M059J (cell line): ENCODE data around the gene RIPPLY2. TPM values are rescaled to one million over a fixed set of nuclear protein-coding genes. Genes with fewer than 3 reads are reported as not detected.
A peak's percentile ranks its signal among the peaks of the same experiment; 100 is the strongest.
"Not testable (repeated sequence)": the region's sequence is repeated elsewhere in the genome, so short reads cannot be mapped to it uniquely, and the experiment has no call there.

Experiments used
- DNase-seq: peaks from one replicate; pipeline ENCODE4 v3.0.0-alpha.2; 2012; ENCODE audit warnings: low read depth
- total RNA-seq: library from RNA; depleted of rRNA; stranded (reverse); fragments of >200 nt; shearing (Covaris generic); gene quantifications from 2 replicates; pipeline ENCODE4 v1.2.3, GENCODE V29; 2014; rRNA removed

The RIPPLY2 gene, protein sequence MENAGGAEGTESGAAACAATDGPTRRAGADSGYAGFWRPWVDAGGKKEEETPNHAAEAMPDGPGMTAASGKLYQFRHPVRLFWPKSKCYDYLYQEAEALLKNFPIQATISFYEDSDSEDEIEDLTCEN
- total RNA-seq, result not detected in 2 replicates

DNA sequence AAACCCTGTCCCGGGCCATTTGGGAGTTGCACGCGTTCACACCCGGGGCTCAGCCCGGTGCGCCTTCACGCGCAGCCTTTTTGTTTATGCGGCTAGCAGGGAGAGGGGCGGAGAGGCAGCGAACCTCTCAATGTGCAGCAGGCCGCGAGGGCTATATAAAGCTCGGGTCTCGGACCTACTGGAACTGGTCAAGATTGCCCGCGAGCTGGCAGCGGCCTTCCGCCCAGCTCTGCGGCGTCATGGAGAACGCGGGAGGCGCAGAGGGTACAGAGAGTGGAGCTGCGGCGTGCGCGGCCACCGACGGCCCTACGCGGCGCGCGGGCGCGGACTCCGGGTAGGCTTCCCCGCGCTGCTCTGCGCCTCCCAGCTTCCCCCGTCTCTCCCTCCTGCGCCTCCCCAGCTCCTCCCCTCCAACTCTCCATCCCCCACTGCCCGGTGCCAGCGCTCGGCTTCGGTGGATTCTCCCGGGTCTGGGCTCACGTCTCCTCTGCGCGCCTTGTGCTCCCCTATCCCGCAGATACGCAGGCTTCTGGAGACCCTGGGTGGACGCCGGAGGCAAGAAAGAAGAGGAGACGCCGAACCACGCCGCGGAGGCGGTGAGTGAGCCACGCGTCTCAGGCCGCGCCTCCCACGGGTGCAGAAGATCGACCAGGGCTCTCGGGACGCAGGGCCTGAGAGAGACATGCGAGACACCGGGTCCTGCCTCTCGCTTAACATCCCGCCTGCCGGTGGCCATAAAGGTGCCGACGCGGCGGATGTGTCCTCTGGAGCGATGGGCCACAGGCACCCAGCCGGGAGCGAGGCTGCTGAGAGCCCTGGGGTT is at the start of gene RIPPLY2:
Gene RIPPLY2, plus strand, starts transcription at position 183 of the 823 bp plus-strand sequence. Its CDS starts 57 bp downstream, at position 240.
- DNase-seq, result no peak

DNA sequence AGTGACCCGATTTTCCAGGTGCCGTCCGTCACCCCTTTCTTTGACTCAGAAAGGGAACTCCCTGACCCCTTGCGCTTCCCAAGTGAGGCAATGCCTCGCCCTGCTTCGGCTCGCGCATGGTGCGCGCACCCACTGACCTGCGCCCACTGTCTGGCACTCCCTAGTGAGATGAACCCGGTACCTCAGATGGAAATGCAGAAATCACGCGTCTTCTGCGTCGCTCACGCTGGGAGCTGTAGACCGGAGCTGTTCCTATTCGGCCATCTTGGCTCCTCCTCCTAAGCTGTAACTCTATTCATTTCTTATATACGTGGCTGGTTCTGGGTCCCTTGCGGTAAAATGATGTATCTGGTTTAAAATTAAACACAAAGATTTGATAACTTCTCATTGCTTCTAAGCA is 49.7 kb upstream of the RIPPLY2 start:
- not testable (repeated sequence) for DNase-seq

DNA sequence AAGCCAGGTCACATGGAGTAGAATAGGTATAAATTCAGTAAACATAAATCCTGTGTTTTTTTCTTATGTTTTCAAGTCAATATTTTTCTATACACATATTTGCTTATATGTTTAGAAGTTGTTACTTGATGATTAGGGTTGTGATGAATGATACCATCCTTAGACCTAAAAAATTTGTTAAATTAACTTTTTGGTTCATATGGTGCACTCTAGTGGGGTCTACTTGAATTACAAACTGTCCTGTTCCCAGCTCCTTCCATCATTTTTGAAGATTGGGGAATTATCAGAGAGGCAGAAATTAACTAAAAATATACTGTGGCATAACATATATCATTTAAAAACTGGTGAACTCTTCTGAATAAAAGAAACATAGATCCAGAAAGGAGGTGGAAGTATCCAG is 48.3 kb upstream of the RIPPLY2 start:
- DNase-seq, result no peak

DNA sequence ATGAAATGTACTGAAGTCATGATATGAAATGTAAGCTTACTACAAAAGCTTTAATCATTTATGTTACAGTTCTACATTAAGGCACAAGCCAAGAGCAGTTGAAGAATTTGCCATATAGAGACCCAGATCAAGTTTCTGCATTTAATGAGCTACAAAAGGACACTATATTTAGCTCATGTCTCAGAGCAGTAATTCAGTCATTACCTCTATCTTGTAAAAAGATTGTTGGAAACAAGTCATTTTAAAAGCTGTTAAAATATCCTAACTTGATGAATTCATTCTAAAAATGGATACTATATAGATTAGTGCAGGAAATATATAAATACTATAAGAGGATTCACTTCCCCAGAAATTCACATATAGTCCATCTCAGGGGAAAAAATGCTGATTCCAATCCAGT is 45.2 kb upstream of the RIPPLY2 start:
- no peak for DNase-seq

DNA sequence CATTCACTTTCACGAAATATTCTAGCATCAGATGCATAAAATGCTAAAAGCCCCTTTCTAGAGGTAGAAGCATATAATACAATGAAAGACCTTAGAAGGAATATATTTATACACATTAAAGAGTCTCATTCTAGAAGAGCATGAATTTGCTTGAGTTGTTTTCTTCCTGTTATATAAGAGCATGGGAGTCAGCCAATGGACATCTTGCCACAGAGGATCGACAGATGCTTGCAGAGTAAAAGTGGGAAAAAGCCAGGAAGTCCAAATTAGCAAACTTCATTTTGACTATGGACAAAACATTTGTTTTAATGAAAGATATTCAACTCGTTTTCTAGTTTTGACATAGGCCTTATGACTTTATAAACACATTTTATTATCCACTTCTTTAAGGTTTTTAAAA is 44.2 kb upstream of the RIPPLY2 start:
- no peak for DNase-seq

DNA sequence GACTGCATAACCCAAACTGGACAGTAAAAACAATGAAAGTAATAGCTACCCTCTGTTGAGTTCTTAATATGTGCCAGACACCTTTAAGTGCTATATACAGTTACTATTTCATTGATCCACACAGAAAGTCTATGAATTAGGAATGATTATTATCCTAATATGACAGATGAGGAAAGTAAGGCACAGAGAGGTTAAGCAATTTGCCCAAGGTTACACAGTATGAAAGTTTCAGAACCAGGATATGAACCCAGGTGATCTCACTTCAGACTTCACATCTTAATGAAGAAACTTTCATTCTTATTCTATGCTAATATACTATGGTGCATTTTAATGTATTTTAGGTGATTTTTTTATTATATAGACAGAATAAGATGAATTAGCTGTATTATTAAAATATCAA is 40.6 kb upstream of the RIPPLY2 start:
- no peak for DNase-seq

DNA sequence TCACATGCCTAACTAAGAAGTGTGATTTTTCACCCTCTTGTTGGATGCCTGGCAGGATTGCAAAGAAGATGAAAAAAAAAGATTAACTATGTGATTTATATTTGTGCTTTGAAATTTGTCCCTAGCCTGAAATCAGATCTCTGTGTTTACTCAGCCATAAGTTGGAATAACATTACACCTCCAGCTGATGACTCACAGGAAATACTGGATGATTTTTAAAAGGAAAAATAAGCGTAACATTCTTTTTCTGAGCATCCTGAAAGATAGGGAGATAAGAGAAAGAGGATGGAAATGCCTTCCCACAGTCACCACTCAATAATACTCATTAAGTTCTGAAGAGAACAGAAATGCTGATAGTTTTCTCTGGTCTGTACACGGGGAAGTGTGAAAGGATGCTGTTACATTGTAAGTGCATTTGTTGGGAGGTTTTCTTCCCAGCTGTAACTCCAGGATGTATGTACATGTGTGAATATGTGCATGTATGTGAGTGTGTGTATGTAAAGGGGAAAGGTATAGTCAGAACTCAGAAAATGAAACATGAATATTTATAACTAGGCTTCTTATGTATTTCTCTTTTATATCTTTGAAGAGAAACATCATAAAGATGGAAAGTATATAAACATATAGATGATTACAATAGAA is 37.4 kb upstream of the RIPPLY2 start:
- DNase-seq, result peak; percentile 38

DNA sequence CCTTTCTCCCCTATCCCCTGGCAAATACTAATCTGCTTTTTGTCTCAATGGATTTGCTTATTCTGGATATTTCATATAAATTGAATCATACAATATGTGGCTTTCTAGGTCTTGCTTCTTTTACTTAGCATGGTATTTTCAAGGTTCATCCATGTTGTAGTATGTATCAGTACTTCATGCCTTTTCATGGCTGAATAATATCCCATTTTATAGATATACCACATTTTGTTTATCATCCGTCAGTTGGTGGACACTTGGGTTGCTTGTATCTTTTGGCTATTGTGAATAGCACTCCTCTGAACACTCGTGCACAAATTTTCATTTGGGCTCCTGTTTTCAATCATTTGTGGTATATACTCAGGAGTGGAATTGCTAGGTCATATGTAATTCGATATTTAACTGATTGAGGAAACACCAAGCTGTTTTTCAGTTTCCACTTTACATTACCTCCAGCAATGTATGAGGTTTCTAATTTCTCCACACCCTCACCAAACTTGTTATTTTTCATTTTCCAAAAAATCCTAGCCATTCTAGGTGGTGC is 30.5 kb upstream of the RIPPLY2 start:
- DNase-seq, result no peak

DNA sequence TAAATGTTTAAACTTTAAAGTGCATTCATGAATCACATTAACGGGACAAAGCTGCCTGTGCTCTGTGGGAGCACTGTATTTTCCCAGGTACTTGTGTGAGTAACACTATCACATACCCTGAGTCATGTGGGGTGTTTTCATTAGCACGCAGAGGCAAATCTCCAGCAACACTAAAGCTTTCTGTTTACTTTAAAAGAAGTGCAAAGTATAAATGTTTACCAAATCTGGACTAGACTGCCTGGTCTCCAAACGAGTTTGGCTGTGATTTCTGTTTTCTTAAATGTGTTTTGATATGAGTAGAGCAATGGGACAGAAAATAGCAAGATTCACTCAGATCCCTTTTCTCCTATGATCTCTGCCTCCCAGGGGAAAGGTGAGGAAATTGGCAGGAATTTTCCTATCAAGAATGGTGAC is 28.8 kb upstream of the RIPPLY2 start:
- DNase-seq, result peak; percentile 46

DNA sequence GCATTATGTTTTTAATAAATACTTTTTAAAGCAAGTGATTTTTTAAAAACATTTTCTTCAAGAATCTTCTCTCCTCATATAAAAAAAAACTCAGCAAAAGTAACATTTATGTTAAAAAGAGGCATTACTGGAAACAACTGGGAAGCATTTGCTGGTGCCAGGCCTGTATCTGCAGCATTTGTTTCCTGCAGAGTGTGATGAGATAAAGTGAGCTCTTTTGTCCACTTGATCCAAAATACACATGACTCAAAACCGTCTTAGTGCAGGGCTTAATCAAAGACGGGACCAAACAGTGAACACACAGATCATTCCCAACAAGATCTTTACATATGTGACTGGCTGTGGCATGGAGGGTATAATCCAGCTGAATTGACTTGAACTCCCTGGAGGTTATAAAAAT is 28.3 kb upstream of the RIPPLY2 start:
- DNase-seq, result no peak

DNA sequence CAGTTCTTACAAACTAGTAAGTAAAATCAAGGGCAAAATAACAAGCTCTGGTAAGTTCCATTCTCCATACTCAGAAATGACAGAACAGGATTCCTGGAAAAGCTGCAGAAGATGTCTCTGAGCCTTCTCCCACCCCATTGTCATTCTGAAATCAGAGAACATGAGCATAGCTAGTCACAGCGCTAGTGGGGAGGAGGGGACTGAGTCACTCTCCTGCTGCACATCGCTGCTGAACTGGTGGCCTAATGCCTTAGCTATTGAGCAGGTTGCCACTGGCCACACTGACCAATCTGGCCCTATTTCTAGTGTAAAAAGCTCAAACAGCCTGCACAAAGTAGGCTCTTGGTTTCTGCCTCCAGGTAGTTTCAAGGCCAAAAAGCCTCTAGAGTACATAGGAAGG is 26.1 kb upstream of the RIPPLY2 start:
- peak; percentile 8 for DNase-seq

DNA sequence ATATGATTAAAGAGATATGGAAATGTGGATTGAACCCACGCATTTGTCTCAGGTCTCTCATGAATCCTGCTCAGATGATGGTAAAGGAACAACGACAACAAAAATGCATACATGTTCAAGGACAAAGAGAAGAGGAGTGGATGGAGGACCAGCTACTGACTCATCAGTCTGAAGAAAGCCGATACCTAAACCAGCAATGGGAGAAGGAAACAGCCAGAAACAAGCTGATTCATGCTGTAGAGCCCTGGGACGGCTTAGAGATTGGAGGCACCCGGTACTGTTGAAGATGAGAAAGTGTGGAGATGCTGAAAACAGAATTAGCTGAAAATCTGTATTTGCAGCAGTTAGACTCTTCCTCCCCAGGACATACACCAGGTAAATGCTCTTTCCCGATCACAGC is 14.4 kb upstream of the RIPPLY2 start:
- no peak for DNase-seq

DNA sequence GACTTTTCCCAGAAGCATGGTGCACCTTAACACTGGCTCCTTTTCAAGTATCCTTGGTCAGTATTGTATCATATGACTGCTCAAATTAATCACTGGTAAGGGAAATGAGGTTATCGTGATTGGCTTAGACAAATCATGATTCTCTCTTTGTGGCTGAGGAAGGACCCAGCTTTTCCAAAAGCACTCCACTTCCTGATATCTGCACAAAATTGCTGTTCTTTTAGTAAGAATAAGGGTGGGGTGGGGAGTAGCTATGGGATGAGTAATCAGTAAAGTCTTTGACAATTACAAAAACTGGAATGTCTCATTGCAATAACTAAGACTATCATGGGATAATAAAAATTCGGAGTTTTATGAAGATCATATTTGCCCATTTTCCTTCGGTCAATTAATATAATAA is 9.0 kb upstream of the RIPPLY2 start:
- no peak for DNase-seq

DNA sequence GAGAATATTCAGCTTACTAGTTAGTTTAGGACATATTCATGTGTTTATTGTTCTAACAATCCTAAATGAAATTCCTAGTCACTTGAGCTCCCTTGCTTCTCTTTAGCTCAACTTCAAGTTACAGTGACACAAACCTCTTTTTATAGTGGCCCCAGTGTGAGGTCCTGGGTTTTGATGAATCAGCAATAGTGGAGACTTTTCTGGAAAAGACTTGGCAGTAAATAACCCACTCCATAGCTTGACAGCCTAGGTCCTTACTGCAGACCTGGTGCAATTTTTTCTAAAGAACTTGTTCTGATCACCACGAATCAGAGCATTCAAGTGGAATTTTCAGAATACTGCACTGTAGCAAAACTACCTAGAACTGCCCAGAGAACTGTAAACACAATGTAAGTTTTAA is 6.9 kb upstream of the RIPPLY2 start:
- DNase-seq, result no peak

DNA sequence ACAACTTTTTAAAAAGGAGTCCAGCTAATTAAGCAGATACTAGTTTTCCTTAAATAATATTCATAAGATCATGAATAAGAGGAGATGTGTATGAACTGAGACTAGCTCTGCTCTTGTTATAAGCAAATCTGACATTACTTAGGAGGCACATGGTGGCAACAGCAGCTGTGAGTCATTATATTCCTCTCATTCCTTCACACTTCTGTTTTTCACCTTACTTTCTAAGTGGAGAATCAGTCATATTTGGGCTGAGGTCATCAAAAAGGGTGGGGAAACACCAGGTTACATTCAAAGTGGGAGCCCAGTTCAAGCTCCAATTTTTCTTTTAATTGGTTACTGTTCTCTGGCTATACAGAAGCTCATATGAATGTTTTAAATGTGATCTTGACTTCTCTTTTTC is 6.0 kb upstream of the RIPPLY2 start:
- DNase-seq, result no peak

DNA sequence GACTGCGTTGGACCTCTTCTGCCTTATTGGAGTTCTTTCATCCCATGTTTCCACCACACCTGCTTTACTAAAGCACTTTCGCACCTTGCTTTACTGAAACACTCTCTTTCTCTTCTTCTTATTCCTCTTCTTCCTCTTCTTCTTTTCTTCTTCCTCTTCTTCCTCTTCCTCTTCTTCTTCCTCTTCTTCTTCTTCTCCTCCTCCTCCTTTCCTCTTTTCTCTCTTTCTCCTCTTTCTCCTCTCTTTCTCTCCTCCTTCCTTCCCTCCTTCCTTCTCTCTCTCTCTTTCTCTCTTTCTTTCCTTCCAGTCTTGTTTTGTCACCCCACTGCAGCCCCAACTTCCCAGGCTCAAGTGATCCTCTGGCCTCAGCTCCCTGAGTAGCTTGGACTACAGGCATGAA is 4.0 kb upstream of the RIPPLY2 start:
- DNase-seq, result no peak

DNA sequence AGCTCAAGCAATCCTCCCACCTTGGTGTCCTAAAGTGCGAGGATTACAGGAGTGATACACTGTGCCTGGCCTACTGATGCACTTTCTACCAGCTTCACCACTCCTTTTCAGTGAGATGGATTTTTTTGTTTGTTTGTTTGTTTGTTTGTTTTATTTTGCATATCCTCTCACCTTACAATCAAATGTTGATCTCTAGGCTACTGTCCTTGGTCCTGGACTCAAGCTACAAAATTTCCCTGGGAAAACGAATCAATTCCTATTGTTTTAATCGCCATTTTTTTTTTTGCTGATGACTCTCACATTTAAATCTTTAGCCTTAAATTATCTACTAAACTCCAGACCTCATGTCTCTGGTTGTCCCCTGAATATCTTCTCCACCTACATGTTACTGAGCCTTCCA is 3.5 kb upstream of the RIPPLY2 start:
- DNase-seq, result no peak

DNA sequence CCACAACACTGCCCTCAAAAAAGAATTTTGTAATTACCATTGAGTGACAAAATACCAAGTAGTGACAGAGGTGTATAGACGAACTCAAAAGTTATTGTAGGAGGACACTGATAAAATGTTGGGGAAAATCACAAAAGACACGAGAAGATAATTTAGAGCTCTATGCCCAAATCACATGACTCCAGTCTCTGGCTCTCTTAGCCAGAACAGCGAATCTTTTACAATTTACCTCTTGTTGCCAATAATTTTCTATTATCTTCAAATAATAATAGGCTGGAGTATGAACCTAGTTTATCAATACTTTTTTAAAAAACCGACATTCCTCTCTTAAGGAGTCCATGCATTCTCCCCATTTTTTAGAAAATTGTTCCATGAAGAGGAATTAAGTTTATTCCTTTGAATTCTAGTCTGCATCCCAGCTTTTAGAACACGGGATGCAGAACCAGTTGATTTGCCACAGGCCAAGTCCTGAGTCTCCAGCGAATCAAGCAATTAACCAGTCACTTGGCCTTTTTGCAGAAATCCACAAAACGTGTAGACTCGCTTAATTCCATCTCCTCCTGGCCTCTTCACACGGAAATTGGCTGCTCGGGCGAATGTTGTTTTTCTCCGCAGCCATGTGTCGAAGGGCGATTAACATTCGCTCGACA is 507 bp upstream of the RIPPLY2 start:
- DNase-seq, result no peak

DNA sequence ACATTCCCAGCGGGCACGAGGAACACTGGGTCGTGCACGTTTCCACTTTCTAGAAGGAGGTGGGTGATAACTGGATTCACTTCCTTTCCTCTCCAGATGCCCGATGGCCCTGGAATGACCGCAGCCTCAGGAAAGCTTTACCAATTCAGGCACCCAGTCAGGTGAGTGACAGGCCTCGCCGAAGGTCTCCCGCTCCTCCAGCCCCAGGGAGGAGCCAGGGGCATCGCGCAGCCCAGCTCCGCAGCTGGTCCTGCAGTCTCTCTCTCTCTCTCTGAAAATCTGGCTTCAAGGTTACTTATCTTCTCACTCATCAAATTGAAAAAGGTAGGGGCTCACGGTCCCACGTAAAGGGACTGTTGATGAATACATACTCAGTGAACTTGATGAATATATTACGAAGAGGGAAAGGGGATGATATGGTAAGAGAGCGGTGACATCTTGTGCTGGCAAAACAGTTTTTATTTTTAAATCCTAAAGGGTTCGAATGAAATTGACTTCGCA is 891 bp downstream of the RIPPLY2 start:
- no peak for DNase-seq

DNA sequence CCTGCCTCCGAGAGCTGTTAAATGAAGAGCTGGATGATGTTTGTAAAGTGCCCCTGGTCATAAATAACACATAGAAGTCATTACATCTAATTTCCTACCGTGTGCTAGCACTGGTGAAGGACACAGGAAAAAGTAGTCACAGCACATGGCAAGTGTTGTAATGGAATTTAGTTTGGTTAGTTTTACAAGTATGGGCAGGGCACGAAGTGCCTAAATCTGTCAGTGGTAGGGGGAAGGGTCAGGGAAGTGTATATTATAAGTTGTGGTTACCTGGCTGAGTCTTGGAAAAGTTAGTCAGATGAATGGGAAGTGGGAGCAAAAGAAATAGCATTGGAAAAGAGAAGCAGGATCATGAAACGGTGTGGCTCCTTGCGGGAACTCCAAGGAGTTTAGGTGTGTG is 1.6 kb downstream of the RIPPLY2 start:
- DNase-seq, result no peak

DNA sequence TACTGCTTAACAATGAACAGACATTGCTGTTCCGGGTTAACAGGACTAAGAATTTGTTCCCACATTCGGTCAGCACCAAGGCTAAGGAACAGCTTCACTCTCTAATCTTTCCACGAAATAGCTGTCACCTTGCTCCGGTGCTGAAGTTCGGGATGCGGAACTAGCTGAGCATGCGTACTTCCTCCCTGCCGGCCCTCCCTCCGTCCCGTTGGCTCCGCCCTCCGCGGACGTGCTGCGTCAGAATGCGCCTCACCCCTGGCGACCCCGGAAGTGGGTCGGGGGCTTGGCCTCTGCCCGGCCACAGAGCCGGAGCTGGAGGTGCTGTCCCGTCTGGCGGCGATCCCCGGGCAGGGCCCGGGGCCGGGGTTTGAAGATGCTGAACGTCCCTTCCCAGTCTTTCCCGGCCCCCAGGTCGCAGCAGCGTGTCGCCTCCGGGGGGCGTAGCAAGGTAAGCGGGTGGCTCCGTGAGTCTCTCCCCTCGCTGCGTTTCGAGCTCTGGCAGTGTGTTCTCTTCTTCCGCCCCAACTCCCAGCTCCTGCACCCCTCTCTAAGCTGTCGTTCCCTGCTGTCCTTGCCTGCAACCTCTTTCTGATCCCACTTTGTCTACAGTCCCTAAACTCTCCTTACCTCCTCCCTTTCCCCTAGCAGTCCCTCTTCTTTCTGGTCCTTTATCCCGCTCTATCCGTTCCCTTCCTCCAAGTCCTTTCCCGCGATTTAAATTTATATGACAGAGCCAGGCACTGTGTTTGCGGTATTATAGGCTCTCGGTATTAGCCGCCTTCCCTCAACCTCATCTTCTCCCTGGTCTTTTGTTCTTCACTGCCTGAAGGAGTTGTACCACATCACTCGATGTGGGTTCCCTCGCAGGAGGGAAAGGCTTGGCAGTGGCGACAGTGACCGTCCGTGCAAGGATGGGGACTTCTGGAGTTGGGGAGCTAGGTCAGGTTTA is 6.5 kb downstream of the RIPPLY2 start, which contains the start of gene CYB5R4:
Gene CYB5R4, plus strand, starts transcription at position 280 of the 949 bp plus-strand sequence. Its CDS starts 94 bp downstream, at position 374.
- peak; percentile 97 for DNase-seq
